ENCODE data around the gene ENDOV.
"Not testable (repeated sequence)": the region's sequence is repeated elsewhere in the genome, so short reads cannot be mapped to it uniquely, and the experiment has no call there.

Gene ENDOV

DNA sequence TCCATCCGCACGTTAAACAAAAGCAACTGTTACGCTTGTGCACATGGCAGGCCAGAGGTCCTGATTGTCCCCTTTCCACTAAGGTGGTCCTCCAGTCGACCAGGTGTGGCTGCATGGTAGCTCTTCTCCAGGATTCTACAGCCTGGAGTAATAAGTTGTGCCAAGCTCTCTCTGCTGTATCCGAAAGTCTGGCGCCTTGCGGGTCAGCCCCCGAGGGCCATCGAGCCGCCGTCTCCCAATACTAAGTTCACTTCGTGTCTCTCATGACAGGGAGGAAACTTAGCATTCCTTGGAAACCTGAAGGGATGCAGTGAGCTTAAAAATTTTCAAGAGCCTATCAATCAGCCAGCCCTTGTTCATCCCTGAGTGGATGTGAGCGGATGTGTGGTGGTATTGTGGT lies 5.3 kb upstream of the ENDOV start:
- Histone ChIP-seq H3K27me3 (ENCODE audit: low read depth, low read length) (peaks cover 12% of the 10 kb centered on the region; the same call in 1 of the 2 replicates), H3K9ac (ENCODE audit: low read length) (no peak overlapping the region), H4K20me1 (ENCODE audit: insufficient read depth, low read length) (no peaks in the 10 kb centered on the region), H3K4me3 (ENCODE audit: low read length) (no peak overlapping the region), H3K79me2 (ENCODE audit: low read length) (no peaks in the 10 kb centered on the region), H3K9me3 (ENCODE audit: insufficient read depth, low read length) (no peaks in the 10 kb centered on the region), H3K27ac (ENCODE audit: low read length) (no peak overlapping the region), H3K4me2 (ENCODE audit: low read length) (no peak overlapping the region), H3K36me3 (replicated peaks; ENCODE audit: low read depth, low read length) (no peaks in the 10 kb centered on the region), H3K4me1 (ENCODE audit: low read length) (peaks cover 35% of the 10 kb centered on the region), H2AFZ (ENCODE audit: low read depth, low read length) (no peak overlapping the region)
- TF ChIP-seq EZH2phosphoT487 (IDR thresholded peaks at IDR 0.05; ENCODE audit: low read depth) = no peak
- TF ChIP-seq, protein P1, sequence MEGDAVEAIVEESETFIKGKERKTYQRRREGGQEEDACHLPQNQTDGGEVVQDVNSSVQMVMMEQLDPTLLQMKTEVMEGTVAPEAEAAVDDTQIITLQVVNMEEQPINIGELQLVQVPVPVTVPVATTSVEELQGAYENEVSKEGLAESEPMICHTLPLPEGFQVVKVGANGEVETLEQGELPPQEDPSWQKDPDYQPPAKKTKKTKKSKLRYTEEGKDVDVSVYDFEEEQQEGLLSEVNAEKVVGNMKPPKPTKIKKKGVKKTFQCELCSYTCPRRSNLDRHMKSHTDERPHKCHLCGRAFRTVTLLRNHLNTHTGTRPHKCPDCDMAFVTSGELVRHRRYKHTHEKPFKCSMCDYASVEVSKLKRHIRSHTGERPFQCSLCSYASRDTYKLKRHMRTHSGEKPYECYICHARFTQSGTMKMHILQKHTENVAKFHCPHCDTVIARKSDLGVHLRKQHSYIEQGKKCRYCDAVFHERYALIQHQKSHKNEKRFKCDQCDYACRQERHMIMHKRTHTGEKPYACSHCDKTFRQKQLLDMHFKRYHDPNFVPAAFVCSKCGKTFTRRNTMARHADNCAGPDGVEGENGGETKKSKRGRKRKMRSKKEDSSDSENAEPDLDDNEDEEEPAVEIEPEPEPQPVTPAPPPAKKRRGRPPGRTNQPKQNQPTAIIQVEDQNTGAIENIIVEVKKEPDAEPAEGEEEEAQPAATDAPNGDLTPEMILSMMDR (IDR thresholded peaks at IDR 0.05; ENCODE audit: low read depth, low read length) = no peak

- H3K79me2 ChIP-seq (ENCODE audit: low read length); H3K4me2 ChIP-seq (ENCODE audit: low read length); H3K4me3 ChIP-seq (ENCODE audit: low read length); H2AFZ ChIP-seq (ENCODE audit: low read depth, low read length); H4K20me1 ChIP-seq (ENCODE audit: insufficient read depth, low read length); H3K36me3 ChIP-seq (replicated peaks; ENCODE audit: low read depth, low read length); H3K9ac ChIP-seq (ENCODE audit: low read length); H3K9me3 ChIP-seq (ENCODE audit: insufficient read depth, low read length); H3K27ac ChIP-seq (ENCODE audit: low read length): not testable (repeated sequence)
- Histone ChIP-seq H3K4me1 (ENCODE audit: low read length) (peaks cover 35% of the 10 kb centered on the region), H3K27me3 (ENCODE audit: low read depth, low read length) (peaks cover 12% of the 10 kb centered on the region; the same call in 1 of the 2 replicates)
Measured at GRCh38 chr17:80410441-80411087, 4.4 kb upstream of the ENDOV start.

GRCh38 chr17:80413771-80414507 lies 1.0 kb upstream of the ENDOV start:
- H3K27me3 ChIP-seq (ENCODE audit: low read depth, low read length) = peaks cover 12% of the 10 kb centered on the region; the same call in 1 of the 2 replicates
- TF ChIP-seq EZH2phosphoT487 (IDR thresholded peaks at IDR 0.05; ENCODE audit: low read depth) = no peak
- TF ChIP-seq, protein P1 (IDR thresholded peaks at IDR 0.05; ENCODE audit: low read depth, low read length) = no peak
- no peak overlapping the region for H2AFZ ChIP-seq (ENCODE audit: low read depth, low read length)
- peak overlapping the region; percentile 69 for H3K27ac ChIP-seq (ENCODE audit: low read length)
- H3K9me3 ChIP-seq (ENCODE audit: insufficient read depth, low read length) = no peaks in the 10 kb centered on the region
- peaks cover 4% of the 10 kb centered on the region for H3K79me2 ChIP-seq (ENCODE audit: low read length)
- H3K36me3 ChIP-seq (replicated peaks; ENCODE audit: low read depth, low read length) = no peaks in the 10 kb centered on the region
- peak overlapping the region; percentile 77 for H3K4me2 ChIP-seq (ENCODE audit: low read length)
- peak overlapping the region; percentile 64 for H3K9ac ChIP-seq (ENCODE audit: low read length)
- H3K4me1 ChIP-seq (ENCODE audit: low read length) = peaks cover 34% of the 10 kb centered on the region
- no peaks in the 10 kb centered on the region; the same call in 1 of the 2 replicates for H4K20me1 ChIP-seq (ENCODE audit: insufficient read depth, low read length)
- peak overlapping the region; percentile 85 for H3K4me3 ChIP-seq (ENCODE audit: low read length)

- H3K9ac ChIP-seq (ENCODE audit: low read length) = peak overlapping the region; percentile 64; the same call in 1 of the 2 replicates
- peak overlapping the region; percentile 77 for H3K4me2 ChIP-seq (ENCODE audit: low read length)
- no peaks in the 10 kb centered on the region for H3K36me3 ChIP-seq (replicated peaks; ENCODE audit: low read depth, low read length)
- no peaks in the 10 kb centered on the region; the same call in 1 of the 2 replicates for H4K20me1 ChIP-seq (ENCODE audit: insufficient read depth, low read length)
- peaks cover 4% of the 10 kb centered on the region for H3K79me2 ChIP-seq (ENCODE audit: low read length)
- H3K4me1 ChIP-seq (ENCODE audit: low read length) = peaks cover 33% of the 10 kb centered on the region
- H2AFZ ChIP-seq (ENCODE audit: low read depth, low read length) = no peak overlapping the region
- no peak for TF ChIP-seq EZH2phosphoT487 (IDR thresholded peaks at IDR 0.05; ENCODE audit: low read depth)
- TF ChIP-seq, protein P1 (IDR thresholded peaks at IDR 0.05; ENCODE audit: low read depth, low read length) = no peak
- H3K9me3 ChIP-seq (ENCODE audit: insufficient read depth, low read length) = no peaks in the 10 kb centered on the region
- H3K27ac ChIP-seq (ENCODE audit: low read length) = peak overlapping the region; percentile 69; the same call in 1 of the 2 replicates
- H3K4me3 ChIP-seq (ENCODE audit: low read length) = peak overlapping the region; percentile 85
- peaks cover 12% of the 10 kb centered on the region; the same call in 1 of the 2 replicates for H3K27me3 ChIP-seq (ENCODE audit: low read depth, low read length)
Measured at GRCh38 chr17:80414508-80414802, 512 bp upstream of the ENDOV start.

Measured in OCI-LY3 (cell line).